Activated CD8-positive, alpha-beta memory T cell treated with anti-CD3 and anti-CD28 coated beads, Interleukin-2, amount 50 U/mL, for 4 hours (primary cell): ENCODE data around the gene ADISSP.

Source experiments
- DNase-seq: peaks from one replicate; pipeline ENCODE4 v3.0.0-alpha.2; 2020

Gene ADISSP

GRCh38 chr20:3778976-3779375 is 11.4 kb upstream of the ADISSP start:
- DNase-seq = no peak

- peak; percentile 52 for DNase-seq
Observed at GRCh38 chr20:3777716-3778629, 10.4 kb upstream of the ADISSP start.

- no peak for DNase-seq
Observed at GRCh38 chr20:3777381-3777715, 9.8 kb upstream of the ADISSP start.

GRCh38 chr20:3775457-3776108 is 8.0 kb upstream of the ADISSP start:
- DNase-seq = no peak

- DNase-seq = no peak
Observed at GRCh38 chr20:3771552-3772058, 4.1 kb upstream of the ADISSP start.

- DNase-seq = peak; percentile 84
Observed at GRCh38 chr20:3768342-3769130, 983 bp upstream of the ADISSP start.

GRCh38 chr20:3767110-3767426 is 485 bp downstream of the ADISSP start:
- DNase-seq = no peak

GRCh38 chr20:3766422-3767109 is 987 bp downstream of the ADISSP start:
- DNase-seq = no peak

GRCh38 chr20:3765171-3765882 is 2.2 kb downstream of the ADISSP start:
- DNase-seq = no peak

- no peak for DNase-seq
Observed at GRCh38 chr20:3764659-3765058, 2.9 kb downstream of the ADISSP start.

GRCh38 chr20:3763671-3764601 is 3.6 kb downstream of the ADISSP start:
- DNase-seq = no peak

- no peak for DNase-seq
Observed at GRCh38 chr20:3760655-3761348, 6.8 kb downstream of the ADISSP start.

- no peak for DNase-seq
Observed at GRCh38 chr20:3759884-3760283, 7.7 kb downstream of the ADISSP start.

GRCh38 chr20:3759316-3759823 is 8.2 kb downstream of the ADISSP start:
- DNase-seq = no peak

GRCh38 chr20:3758566-3758965 is 9.0 kb downstream of the ADISSP start:
- no peak for DNase-seq

- DNase-seq = no peak
Observed at GRCh38 chr20:3757268-3757667, 10.3 kb downstream of the ADISSP start.

GRCh38 chr20:3755814-3756480 is 11.6 kb downstream of the ADISSP start:
- DNase-seq = no peak

GRCh38 chr20:3755269-3755668 is 12.3 kb downstream of the ADISSP start:
- DNase-seq = no peak

GRCh38 chr20:3754276-3754630 is 13.3 kb downstream of the ADISSP start:
- DNase-seq = no peak
